Activated CD8-positive, alpha-beta memory T cell treated with anti-CD3 and anti-CD28 coated beads for 24 hours (primary cell): ENCODE results near the gene SRPRA.
"Not testable (repeated sequence)": the region's sequence is repeated elsewhere in the genome, so short reads cannot be mapped to it uniquely, and the experiment has no call there.

Experiments used
- DNase-seq: peaks from one replicate; pipeline ENCODE4 v3.0.0-alpha.2; 2020

SRPRA gene

GRCh38 chr11:126268708-126269579, at the start of gene SRPRA, which contains the start of gene FOXRED1:
Gene SRPRA (minus strand): TSS chr11:126268895. CDS start chr11:126268804, 91 bp downstream.
Gene FOXRED1 (plus strand): TSS chr11:126269154. CDS start chr11:126269207, 53 bp downstream.
- DNase-seq = peak; percentile 100

GRCh38 chr11:126317756-126318573, 49.3 kb upstream of the SRPRA start:
- no peak for DNase-seq

GRCh38 chr11:126317432-126317755, 48.7 kb upstream of the SRPRA start:
- DNase-seq = no peak

GRCh38 chr11:126313826-126314225, 45.1 kb upstream of the SRPRA start:
- no peak for DNase-seq

GRCh38 chr11:126312961-126313360, 44.3 kb upstream of the SRPRA start:
- no peak for DNase-seq

- DNase-seq = no peak
These were observed 43.0 kb upstream of the SRPRA start for GRCh38 chr11:126311401-126312291.

- no peak for DNase-seq
These were observed 42.3 kb upstream of the SRPRA start for GRCh38 chr11:126310992-126311310.

- peak; percentile 84 for DNase-seq
These were observed 41.7 kb upstream of the SRPRA start for GRCh38 chr11:126310200-126310991.

GRCh38 chr11:126308771-126309170, 40.1 kb upstream of the SRPRA start:
- not testable (repeated sequence) for DNase-seq

GRCh38 chr11:126308271-126308671, 39.6 kb upstream of the SRPRA start:
- DNase-seq = no peak

- no peak for DNase-seq
These were observed 39.0 kb upstream of the SRPRA start for GRCh38 chr11:126307706-126308105.

- DNase-seq = no peak
These were observed 37.0 kb upstream of the SRPRA start for GRCh38 chr11:126305699-126306098.

GRCh38 chr11:126304457-126305075, 35.9 kb upstream of the SRPRA start:
- DNase-seq = no peak

- peak; percentile 96 for DNase-seq
These were observed 35.1 kb upstream of the SRPRA start, which contains the start of gene DCPS for GRCh38 chr11:126303623-126304456. Gene DCPS (plus strand): TSS chr11:126304060. CDS start chr11:126304081, 21 bp downstream.

- no peak for DNase-seq
These were observed 28.3 kb upstream of the SRPRA start for GRCh38 chr11:126297004-126297403.

GRCh38 chr11:126293726-126294125, 25.0 kb upstream of the SRPRA start:
- DNase-seq = no peak

GRCh38 chr11:126290887-126291286, 22.2 kb upstream of the SRPRA start:
- DNase-seq = no peak

- no peak for DNase-seq
These were observed 19.5 kb upstream of the SRPRA start for GRCh38 chr11:126288237-126288636.

- peak; percentile 90 for DNase-seq
These were observed 16.1 kb upstream of the SRPRA start for GRCh38 chr11:126284829-126285228.
